ENCODE data around the gene PEAK3.
A peak's percentile ranks its signal among the peaks of the same experiment; 100 is the strongest.

Gene PEAK3

DNA sequence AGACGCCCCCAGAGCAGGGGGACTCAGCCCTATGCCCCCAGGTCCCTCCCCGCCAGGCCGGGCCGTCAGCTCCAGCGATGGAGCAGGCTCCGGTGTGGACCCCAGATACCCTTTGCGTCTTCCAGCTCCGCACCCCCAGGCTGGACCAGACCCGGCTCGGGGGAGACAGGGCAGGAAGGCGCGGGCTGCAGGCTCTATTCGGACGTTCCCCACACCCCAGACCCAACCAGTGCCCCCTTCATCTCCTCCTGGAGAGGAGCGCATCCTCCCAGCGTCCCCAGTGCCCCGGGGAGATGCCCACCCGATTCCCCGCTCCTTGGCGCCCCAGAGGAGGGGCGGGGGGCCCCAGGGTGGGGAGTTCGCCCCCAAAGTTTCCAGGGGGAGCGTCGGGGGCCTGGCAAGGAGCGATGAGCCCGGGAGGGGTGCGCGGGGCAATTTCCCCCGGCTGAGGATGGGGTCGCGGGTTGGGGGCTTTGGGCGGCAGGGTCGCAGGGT is 25.6 kb upstream of the PEAK3 start:
- no peak for DNase-seq

DNA sequence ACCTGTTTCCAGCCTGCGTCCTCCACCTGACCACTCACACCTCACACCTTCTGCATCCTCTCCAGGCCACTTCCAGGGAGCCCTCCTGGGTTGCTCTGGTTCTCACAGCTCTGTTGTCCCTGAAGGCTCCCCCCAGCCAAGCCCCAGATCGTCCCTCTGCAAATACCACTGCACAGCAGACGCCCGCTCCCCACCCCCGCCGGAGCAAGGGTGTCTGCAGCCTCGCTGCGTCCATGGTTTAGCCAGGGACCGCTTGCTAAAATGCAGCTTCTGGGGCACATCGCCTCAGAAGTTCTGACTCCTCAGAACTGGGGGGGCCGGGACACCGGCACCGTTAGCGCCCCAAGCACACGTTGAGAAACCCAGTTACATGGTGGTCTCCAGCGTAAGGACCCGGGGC is 25.0 kb upstream of the PEAK3 start:
- TF ChIP-seq POLR2A (IDR thresholded peaks at IDR 0.05; ENCODE audit: low read length) (no peak), GATA1 (IDR thresholded peaks at IDR 0.05; ENCODE audit: low read depth, low read length) (no peak)
- no peak for DNase-seq

More for the DNA sequence above, 25.6 kb upstream of the PEAK3 start:
- TF ChIP-seq POLR2A (IDR thresholded peaks at IDR 0.05; ENCODE audit: low read length), result no peak
- no peak for TF ChIP-seq GATA1 (IDR thresholded peaks at IDR 0.05; ENCODE audit: low read depth, low read length)

DNA sequence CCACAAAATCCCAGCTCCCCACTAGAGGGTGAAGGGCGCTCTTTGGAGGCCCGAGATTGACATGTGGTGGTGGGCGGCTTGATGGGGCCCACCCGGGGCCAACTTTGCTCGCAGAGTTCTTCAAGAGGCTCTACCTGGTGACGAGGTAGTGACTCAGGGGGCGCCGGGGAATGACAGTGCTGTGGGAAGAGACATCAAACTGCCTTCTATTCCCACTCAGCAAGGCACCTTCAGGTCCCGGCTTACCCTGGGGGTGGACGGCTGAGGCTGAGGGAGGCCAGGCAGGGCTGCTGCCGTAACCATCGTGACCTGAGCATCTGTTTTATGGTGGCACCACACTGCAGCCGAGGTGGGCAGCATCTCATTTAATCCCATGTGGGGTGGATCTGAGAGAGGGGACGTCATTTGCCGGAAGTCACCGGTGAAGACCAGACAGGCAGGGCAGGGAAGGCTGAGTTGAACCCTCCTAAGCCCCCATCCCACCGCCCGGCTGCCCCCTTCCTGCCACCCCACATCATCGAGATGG is 24.4 kb upstream of the PEAK3 start:
- DNase-seq, result no peak
- no peak for TF ChIP-seq POLR2A (IDR thresholded peaks at IDR 0.05; ENCODE audit: low read length)
- no peak for TF ChIP-seq GATA1 (IDR thresholded peaks at IDR 0.05; ENCODE audit: low read depth, low read length)

DNA sequence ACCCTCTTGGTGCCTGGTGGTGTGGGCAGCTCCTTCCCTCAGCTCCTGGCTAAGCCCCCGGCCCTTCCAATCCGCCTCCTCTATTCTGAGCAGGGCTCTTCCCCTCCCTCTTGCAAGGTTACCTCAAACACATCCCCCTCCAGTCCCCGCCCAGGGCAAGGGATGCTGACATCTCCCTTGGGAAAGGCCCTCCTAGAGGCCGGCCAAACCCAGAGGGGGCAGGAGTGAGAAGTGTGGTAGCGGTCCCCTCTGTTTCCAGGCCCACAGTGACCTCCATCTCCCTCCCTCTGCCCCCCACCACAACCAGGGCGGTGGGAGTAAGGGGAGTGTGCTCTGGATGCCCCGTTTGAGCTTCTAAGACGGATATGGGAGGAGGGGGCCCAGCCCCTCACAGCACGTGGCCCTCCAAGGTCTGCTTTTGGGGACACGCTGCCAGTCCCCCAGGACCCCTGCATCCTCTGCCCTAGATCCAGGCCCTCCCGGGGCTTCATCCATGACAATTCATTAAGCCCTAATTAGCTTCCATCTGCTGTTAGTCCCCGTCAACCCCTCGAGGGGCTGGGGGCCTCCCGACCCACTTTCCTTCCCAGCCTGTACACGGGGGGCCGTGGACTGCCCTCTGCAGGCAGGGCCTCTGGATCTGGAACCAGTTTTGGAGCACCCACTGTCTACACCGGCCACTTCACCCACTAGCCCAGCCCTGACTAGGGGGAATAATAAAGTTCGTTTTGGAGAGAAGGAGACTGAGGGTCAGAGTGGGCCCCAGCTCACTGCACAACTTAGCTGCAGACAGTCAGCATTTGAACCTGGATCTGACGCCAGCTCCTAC is 23.7 kb upstream of the PEAK3 start:
- no peak for DNase-seq
- TF ChIP-seq POLR2A (IDR thresholded peaks at IDR 0.05; ENCODE audit: low read length) (no peak), GATA1 (IDR thresholded peaks at IDR 0.05; ENCODE audit: low read depth, low read length) (no peak)

DNA sequence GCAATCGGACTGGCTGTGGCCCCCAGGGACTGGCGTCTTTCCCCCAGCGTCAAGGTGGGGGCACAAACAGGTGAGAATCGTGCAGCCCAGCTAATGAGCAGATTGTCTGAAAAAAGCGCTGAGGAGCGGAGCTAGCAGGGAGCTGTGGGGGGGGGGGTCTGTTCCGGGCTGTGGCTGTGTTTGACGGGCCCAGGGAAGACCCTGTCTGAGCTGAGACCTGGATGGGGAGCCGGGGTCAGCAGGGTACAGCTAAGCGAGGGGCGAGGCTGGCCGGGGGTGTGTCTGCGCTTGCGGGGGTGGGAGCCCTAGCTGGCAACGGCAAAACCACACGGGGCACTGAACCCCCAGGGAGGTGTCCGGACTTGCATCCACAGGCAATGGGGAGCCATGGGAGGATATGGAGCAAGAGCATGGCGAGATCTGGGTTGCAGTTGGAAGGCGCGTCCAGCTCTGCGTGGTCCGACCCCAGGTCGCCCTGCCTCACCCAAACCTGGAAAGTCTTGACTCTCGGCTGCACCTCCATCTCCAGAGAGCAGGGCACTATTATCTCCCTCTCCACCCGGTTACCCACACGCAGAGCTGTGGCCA is 21.3 kb upstream of the PEAK3 start:
- no peak for DNase-seq
- TF ChIP-seq GATA1 (IDR thresholded peaks at IDR 0.05; ENCODE audit: low read depth, low read length), result no peak

DNA sequence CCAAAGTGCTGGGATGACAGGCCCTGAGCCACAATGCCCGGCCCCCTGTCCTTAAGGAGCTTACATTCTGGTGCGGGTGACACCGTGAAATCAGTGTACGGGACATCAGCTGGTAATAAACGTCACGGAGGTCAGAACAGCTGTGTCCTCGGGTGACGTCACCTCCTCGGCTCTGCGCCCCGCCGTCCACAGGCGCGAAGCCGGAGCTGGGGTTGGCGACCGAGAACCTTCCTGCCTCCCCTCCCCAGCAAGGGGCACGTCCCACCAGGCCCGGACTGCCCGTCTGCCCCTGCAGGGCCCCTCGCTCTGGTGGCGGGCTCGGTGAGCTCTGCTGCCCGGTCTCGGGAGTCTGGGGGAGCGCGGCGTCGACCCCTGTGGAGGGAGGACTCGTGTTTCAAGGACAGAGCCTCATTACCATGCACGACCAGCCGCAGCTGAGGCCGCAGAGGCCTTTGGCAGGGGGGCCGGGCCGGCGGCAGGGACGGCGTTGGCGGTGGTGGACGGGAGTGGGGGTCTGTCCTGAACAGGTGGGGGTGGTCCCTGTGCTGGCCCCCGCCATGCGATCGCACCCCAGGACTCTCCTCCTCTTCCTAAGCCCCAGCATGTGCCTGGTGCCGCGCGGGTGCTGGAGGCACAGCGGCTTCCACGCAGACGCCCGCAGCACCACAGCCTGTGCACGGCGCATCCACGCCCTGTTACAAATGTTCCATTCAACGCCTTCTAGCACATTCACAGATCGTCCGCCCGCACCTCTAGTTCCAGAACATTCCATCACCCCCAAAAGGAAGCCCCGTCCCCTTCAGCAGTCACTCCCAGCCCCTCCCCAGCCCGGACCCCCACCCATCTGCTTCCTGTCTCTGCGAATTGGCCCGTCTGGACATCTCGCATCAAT is 20.6 kb upstream of the PEAK3 start:
- peak in 1 of 2 experiments; percentile 31 for DNase-seq
- TF ChIP-seq POLR2A (IDR thresholded peaks at IDR 0.05; ENCODE audit: low read length) (no peak), GATA1 (IDR thresholded peaks at IDR 0.05; ENCODE audit: low read depth, low read length) (no peak)

DNA sequence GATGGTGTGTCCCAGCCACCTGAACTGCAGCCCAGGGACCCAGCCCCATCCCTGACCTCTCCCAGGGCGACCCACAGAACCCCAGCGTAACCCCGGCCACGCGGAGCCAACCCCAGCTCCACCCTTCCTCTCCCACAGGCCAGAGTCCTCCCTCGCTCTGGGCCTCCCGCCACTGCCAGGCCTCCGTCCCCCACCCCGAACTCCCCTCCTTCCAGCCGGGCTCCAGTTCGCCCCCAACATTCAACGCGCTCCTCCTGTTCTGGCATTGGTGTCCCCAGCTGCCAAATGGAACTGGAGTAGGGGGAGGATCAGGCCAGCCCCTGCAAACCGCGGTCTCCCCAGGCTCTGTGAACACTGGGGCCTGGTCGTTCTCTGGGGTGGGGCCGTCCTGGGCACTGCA is 18.6 kb upstream of the PEAK3 start:
- TF ChIP-seq POLR2A (IDR thresholded peaks at IDR 0.05; ENCODE audit: low read length) (no peak), GATA1 (IDR thresholded peaks at IDR 0.05; ENCODE audit: low read depth, low read length) (no peak)
- no peak for DNase-seq

DNA sequence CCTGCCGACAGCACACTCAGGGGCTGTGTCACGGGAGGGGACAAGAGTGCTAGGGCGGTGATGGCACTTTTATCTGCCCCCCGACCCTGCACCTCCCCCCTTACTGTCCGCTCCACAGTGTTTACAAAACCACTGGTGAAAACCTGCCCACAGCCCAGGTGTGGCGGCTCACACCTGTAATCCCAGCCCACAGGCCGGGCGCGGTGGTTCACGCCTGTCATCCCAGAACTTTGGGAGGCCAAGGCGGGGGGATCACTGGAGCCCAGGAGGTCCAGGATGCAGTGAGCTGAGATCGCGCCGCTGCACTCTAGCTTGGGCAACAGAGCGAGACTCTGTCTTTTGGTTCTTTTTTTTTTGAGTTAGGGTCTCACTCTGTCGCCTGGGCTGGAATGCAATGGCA is 14.2 kb upstream of the PEAK3 start:
- no peak for TF ChIP-seq POLR2A (IDR thresholded peaks at IDR 0.05; ENCODE audit: low read length)
- TF ChIP-seq GATA1 (IDR thresholded peaks at IDR 0.05; ENCODE audit: low read depth, low read length), result no peak
- no peak for DNase-seq

DNA sequence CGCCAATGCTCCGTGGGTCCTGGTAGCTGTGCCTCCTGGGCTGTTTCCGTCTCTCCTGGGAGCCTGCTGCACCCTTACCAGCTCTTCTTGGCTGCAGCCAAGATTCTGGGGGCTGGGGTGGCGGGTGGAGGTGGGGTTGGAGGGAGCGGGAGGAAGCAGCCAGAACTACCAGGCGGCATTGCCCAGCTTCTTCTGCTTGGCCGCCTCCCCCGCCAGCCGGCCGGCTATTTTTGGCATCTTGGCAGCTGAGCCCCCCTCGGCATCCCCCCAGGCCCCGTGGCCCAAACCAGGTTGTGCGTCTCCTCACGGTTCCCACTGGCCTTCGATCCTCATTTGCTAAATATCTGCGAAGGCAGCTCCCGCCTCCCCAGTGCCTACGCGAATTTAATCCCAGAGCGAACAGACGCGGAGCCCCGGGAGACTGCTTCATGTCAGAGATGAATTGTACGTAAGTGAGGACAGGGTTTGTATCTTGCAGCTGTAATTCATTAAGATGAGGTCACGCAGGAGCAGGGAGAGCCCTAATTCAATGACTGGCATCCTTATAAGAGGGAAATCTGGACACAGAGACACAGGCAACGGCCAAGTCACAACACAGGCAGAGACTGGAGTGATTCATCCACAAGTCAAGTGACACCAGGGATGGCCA is 12.8 kb upstream of the PEAK3 start:
- no peak for DNase-seq
- TF ChIP-seq GATA1 (IDR thresholded peaks at IDR 0.05; ENCODE audit: low read depth, low read length) (no peak), POLR2A (IDR thresholded peaks at IDR 0.05; ENCODE audit: low read length) (no peak)

DNA sequence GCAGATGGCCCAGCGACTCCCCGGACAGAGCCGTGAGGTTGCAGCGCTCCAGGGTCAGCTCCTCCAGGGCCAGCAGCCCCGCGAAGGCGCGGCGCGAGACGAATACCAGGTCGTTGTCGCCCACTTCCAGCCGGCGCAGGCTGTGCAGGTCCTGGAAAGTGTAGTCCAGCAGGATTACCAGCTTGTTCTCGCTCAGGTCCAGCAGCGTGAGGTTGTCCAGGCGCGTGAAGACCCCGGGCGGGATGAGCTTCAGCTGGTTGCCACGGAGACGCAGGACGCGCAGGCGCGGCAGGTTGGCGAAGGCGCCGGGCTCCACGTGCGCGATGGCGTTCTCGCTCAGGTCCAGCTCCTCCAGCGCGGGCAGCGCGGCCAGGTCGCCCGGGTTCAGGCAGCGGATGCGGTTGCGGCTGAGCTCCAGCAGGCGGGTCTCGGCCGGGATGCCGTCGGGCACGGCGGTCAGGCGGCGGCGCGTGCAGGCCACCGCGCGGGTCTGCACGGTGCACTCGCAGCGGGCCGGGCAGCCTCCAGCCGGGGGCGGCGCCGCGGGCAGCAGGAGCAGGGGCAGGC is 9.3 kb upstream of the PEAK3 start:
- no peak for TF ChIP-seq GATA1 (IDR thresholded peaks at IDR 0.05; ENCODE audit: low read depth, low read length)
- TF ChIP-seq POLR2A (IDR thresholded peaks at IDR 0.05; ENCODE audit: low read length), result no peak
- no peak for DNase-seq

DNA sequence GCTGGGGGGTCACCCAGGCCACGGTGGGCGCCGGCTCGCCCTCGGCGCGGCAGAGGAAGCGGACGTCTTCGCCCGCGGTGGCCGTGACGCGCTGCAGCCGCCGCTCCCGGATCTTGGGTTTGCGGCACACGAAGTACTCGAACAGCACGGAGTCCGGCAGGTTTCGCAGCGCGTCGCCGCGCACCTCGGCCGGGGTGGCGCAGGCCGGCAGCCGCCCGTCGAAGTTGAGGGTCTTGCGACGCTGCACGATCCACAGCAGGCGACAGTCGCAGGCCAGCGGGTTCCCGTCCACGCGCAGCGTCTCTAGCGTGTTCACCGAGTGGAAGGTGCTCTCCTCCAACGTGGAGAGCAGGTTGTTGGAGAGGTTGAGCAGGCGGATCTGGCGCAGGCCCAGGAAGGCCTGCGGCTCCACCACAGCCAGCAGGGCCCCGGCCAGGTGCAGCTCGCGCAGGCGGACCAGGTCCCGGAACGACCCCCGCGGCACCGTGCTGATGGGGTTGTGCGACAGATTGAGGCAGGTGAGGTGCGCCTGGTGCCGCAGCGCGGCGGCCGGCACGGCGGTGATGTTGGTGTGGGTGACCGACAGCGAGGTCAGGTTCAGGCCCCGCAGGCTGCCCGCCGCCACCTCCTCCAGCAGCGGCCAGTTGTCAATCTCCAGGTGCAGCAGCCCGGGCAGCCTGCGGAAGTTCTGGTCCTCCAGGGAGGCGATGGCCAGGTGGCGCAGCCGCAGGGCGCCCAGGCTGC is 8.6 kb upstream of the PEAK3 start:
- TF ChIP-seq GATA1 (IDR thresholded peaks at IDR 0.05; ENCODE audit: low read depth, low read length) (no peak), POLR2A (IDR thresholded peaks at IDR 0.05; ENCODE audit: low read length) (no peak)

DNA sequence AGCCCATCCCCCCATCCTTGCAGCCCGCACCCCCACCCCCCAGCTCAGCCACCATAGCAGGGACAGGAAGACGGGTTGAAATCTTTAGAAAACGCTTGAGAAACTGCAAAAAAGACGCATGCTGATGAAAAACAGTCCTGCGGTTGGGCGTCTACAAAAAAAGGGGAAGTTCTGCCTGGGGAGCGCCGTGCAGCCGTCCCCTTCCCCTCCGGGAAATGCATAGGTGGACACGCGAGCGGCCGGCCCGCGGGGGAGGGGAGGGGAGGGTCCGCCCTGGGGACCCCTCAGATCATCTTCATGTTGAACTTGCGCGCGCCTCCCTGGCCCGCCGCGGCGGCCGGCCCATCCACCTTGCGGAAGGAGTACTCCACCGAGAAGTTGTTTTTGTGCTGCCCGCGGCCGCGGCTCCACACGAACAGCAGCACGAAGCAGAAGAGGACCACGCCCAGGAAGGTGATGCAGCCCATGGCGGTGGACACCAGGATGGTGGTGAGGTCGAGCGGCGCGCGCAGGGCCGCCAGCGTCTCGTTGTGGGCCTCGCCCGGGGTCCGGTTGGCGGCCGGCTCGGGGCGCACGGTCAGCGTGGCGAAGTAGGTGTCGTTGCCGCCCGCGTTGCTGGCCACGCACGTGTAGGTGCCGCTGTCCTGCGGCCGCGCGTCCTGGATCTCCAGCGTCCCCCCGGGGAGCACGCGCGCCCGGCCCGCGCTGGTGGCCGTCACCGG is 7.9 kb upstream of the PEAK3 start:
- DNase-seq, result no peak
- TF ChIP-seq GATA1 (IDR thresholded peaks at IDR 0.05; ENCODE audit: low read depth, low read length), result no peak
- no peak for TF ChIP-seq POLR2A (IDR thresholded peaks at IDR 0.05; ENCODE audit: low read length)

More for the DNA sequence above, 8.6 kb upstream of the PEAK3 start:
- no peak for DNase-seq
